RCC 7860 (cell line): ENCODE measurements around the gene PLPP3.
A peak's percentile ranks its signal among the peaks of the same experiment; 100 is the strongest.

ENCODE experiments used
- DNase-seq: peaks from one replicate; pipeline ENCODE4 v3.0.0-alpha.2; 2015; ENCODE audit warnings: low spot score
- FAIRE-seq: peaks from 2 replicates; lab custom pipeline; 2012; peaks lifted over from hg19 to GRCh38; lab: Jason Lieb, UNC

The PLPP3 gene

GRCh38 chr1:56502700-56503245 is 76.6 kb downstream of the PLPP3 start:
- DNase-seq: no peak
- no peak for FAIRE-seq

GRCh38 chr1:56501888-56502287 is 77.5 kb downstream of the PLPP3 start:
- DNase-seq (no peak), FAIRE-seq (no peak)

GRCh38 chr1:56501426-56501825 is 77.9 kb downstream of the PLPP3 start:
- no peak for FAIRE-seq

GRCh38 chr1:56496821-56497772 is 82.3 kb downstream of the PLPP3 start:
- no peak for DNase-seq
- FAIRE-seq: no peak

More at GRCh38 chr1:56501426-56501825, 77.9 kb downstream of the PLPP3 start:
- DNase-seq: no peak

DNA sequence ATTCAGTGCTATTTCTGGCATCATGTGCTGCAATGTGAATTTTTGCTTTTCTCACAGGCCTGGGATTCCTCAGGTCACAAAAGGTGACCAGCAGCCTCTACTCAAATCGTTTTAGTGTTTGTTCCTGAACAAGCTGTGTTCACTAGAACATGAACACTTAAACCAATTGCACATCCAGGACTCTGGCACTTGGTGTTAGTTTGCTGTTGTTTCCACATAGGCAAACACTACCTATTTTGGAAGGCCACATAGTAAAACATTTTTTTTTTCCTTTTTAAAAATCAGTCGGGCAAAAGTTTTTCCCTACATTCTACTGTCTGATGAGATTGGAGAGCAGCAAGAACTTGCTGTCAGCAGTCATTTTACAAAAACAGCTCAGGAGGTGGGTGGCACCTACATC is 83.2 kb downstream of the PLPP3 start:
- no peak for FAIRE-seq
- DNase-seq: no peak

DNA sequence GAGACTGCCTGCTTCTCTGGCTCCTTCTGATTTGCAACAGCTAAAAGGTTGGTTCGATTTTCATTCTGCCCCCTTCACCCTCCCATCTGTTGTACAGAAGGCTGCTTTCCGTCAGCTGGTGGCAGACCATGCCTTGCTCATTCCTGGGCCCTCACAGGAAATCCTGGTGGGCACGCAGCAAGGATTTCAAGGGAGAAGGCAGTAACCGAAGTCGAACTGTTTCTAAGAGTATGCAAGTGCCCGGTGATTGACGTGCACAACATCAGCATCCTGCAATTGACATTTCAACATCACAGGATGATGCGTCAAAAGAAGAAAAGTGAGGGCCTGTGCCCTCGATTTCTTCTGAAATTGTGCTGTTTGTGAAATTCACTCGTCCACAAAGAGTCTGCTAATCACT is 83.8 kb downstream of the PLPP3 start:
- DNase-seq (no peak), FAIRE-seq (no peak)

DNA sequence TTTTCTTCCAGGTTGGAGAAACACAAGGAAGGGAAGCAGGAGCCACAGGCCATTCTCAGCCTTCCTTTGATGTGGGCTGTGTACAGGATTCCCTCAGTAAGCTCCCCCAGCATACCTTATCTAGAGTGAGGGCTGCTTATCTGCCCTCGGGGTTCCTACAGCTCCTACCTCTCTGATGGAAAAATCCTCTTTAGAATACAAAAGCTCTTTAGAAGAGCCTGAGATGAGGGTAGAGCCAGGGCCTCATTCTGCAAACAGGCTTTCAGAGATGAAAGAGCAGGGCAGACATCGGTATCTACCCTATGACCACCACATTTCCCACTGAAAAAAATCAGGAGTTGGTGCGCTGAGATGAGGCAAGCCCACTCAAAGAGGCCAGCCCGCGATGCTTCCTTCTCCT is 85.1 kb downstream of the PLPP3 start:
- DNase-seq (no peak), FAIRE-seq (no peak)

DNA sequence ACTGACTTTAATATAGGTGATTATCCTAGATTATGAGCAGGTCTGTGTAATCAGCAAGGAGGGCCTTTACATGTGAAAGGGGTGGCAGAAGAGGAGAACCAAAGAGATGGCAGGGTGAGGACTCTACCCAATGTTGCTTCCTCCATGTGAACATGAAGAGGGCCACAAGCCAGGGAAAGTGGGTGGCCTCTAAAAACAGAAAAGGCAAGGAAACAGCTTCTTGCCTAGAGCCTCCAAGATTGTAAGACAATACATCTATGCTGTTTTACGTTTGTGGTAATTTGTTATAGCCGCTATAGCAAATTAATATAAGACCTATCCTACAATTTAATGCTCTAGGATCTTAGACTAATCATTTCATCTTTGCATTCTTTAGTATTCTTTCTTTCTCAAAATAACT is 85.5 kb downstream of the PLPP3 start:
- DNase-seq: no peak
- FAIRE-seq: no peak

DNA sequence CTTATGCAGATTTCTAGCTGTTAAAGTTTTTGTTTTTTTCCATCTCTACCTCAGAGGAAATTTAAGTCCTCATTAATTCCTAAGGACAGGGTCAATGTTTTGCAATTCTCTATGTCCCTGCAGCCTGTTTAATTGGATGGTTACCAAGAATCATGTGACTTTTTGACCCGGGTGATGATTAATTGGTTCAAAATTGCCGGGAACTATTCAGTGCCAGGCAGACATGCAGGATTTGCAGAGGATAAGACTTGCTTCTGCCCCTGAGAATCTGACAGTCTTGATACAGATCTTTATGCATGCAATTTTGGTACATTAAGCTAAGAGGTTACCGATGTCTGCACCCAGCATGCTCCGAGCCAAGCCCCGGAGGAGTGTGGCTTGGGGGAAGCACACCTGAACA is 87.9 kb downstream of the PLPP3 start:
- DNase-seq: no peak
- FAIRE-seq: no peak

DNA sequence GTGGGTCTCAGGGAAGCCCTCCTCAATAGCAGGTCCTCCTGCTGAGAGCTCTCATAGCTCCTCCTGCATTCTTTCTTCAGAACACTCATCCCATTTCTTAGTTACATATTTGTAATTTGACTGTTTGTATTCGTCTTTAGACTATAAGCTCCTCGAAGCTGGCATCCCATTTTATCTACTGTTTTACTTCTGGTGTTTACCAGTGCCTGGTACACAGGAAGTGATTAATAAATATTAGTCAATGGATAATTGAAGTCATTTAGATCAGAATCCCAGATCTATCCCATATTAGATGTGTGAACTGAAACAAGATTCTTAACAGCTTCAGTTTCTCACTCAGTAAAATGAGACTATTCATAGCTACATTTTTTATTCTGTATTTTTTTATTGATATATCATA is 88.7 kb downstream of the PLPP3 start:
- DNase-seq (no peak), FAIRE-seq (no peak)

DNA sequence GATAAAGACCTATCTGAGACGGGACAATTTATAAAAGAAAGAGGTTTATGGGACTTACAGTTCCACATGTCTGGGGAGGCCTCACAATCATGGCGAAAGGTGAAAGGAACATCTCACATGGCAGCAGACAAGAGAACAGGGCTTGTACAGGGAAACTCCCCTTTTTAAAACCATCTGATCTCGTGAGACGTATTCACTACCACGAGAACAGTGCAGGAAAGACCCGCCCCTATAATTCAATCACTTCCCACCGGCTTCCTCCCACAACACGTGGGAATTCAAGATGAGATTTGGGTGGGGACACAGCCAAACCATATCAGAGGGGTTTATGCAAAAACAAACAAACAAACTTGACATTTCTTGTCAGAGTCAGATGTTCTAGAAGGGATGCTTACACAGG is 89.7 kb downstream of the PLPP3 start:
- FAIRE-seq (no peak), DNase-seq (no peak)

- FAIRE-seq (no peak), DNase-seq (no peak)
Observed at GRCh38 chr1:56484695-56485094, 94.7 kb downstream of the PLPP3 start.

DNA sequence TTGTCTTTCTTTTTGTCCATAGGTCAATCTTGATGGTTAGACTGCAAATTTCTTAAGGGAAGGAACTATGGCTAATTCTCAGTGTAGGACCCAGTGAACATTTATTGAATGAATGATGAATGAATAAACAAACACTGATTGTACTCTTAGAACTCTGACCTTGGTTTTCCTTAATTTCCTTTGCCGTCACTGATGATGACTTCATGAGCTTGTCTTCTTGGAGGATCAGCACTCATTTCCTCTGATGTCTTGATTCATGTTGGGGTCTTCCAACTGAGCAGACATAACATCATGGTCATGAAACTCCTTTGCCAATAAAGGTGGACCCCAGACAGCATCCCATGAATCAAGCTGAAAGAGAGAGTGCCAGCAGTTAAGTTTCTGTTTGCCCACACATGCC is 96.3 kb downstream of the PLPP3 start:
- FAIRE-seq (no peak), DNase-seq (no peak)

DNA sequence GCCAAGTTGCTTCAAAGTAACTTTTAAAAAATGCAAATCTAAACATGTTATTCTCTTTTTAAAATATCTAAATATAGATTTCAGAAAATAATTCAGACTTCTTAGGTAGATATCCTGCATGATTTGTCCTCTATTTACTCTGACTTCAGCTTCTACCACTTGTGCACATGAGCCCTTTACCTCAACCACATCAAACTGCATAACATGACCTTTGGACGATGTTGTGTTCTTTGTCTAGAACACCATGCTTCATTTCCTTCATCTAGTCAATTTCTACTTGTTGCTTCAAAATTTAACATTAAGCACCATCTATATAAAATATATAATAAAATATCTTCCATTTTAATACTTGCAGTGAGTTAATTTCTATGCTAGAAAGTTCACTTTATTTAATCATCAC is 96.9 kb downstream of the PLPP3 start:
- FAIRE-seq: no peak
- no peak for DNase-seq

- FAIRE-seq (no peak), DNase-seq (no peak)
Observed at GRCh38 chr1:56481140-56481694, 98.1 kb downstream of the PLPP3 start.

- FAIRE-seq: no peak
- no peak for DNase-seq
Observed at GRCh38 chr1:56478734-56479133, 100.6 kb downstream of the PLPP3 start.

DNA sequence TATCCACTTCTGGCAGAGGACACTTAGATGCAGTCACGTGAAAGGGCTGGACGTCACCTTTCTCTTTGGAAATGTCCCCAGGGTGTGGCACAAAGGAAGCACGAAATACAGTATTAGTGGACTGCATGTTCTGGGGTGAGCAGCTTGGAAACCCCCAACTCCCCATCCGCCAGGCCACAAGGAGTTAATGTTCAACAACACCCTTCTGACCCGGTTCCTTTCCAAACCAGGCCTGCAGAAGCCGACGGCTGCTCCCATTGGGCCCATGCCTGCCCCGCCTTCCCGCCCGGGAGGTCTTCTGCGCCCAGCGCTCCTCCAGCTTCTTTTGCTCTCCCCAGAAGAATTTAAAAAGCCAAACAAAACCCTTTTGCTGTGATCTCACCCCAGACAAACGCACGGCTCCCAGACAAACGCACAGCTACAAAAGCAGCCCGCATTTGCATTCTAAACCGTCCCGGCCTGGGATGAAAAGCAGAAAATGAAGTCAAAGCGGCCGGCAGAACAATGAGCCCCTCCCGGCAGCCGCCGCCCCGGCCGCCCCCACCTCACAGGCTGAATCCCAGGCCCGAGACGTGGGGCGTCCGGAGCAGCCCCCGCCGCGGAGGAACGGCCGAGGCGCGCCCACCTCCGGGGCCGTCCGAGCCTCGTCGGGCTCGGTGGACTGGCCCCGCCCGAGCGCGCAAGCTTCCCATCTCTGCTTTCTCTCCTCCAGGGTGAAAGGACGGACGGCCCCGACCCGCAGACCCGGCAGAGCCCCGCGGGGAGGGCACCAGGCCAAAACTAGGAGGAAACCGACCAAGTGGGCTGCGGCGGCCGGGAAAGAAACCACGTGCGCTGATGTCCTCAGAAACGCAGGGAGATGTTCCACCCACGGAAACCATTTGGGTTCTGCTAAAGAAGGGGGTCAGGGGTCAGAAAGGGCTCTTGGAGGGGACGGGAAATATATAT is 101.9 kb downstream of the PLPP3 start:
- no peak for FAIRE-seq
- no peak for DNase-seq

GRCh38 chr1:56473582-56474270 is 105.6 kb downstream of the PLPP3 start:
- FAIRE-seq: no peak

GRCh38 chr1:56472860-56473259 is 106.5 kb downstream of the PLPP3 start:
- DNase-seq (no peak), FAIRE-seq (no peak)

More at GRCh38 chr1:56473582-56474270, 105.6 kb downstream of the PLPP3 start:
- DNase-seq: no peak

DNA sequence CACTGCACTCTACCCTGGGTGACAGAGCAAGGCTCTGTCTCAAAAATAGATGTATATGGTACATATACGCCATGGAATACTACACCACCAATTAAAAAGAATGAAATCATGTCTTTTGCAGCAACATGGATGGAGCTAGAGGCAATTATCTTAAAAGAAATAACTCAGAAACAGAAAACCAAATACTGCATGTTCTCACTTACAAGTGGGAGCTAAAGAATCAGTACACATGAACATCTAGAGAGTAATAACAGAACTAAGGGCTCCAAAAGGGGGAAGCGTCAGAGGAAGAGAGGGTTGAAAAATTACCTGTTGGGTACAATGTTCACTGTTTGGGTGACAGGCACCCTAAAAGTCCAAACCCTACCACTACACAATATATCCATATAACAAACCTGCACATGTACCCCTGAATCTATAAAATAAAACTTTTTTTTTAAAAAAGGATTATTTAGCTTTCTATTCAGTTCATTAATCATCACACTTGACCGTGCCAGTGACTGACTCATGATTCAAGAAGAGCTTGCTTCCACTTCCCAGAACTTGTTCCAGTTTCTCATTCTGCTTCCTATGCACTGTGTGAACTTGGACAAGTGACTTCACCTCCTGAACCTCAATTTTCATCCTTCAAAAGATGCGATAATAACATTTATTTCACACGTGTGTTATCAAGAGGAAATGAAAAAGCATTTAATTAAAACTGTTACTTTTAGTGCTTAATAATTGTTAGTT is 109.6 kb downstream of the PLPP3 start:
- DNase-seq (no peak), FAIRE-seq (peak; percentile 46)
